Glutamatergic neuron (in vitro differentiated cells): ENCODE results near the gene CYP1B1. TPM values are rescaled to one million over a fixed set of nuclear protein-coding genes. Genes with fewer than 3 reads are reported as not detected.

ENCODE experiments used
- DNase-seq: peaks from one replicate; pipeline ENCODE4 v3.0.0; 2022
- H3K27ac Mint-ChIP-seq: one replicate; pipeline ENCODE4 v1.8.0; 2020; ENCODE audit warnings: mild to moderate bottlenecking, mixed read lengths, inconsistent platforms; ENCODE audit not compliant: unreplicated experiment
- H3K27me3 Mint-ChIP-seq: one replicate; pipeline ENCODE4 v1.8.0; 2020; ENCODE audit warnings: mild to moderate bottlenecking, moderate library complexity, mixed read lengths, inconsistent platforms; ENCODE audit not compliant: unreplicated experiment
- H3K36me3 Mint-ChIP-seq: one replicate; pipeline ENCODE4 v1.8.0; 2020; ENCODE audit warnings: mild to moderate bottlenecking, mixed read lengths, inconsistent platforms; ENCODE audit not compliant: unreplicated experiment
- H3K4me1 Mint-ChIP-seq: one replicate; pipeline ENCODE4 v1.8.0; 2020; ENCODE audit warnings: mild to moderate bottlenecking, low read depth, mixed read lengths, inconsistent platforms; ENCODE audit not compliant: unreplicated experiment
- H3K4me3 Mint-ChIP-seq: one replicate; pipeline ENCODE4 v1.8.0; 2020; ENCODE audit warnings: mild to moderate bottlenecking, mixed read lengths, inconsistent platforms; ENCODE audit not compliant: unreplicated experiment
- H3K9me3 Mint-ChIP-seq: one replicate; pipeline ENCODE4 v1.8.0; 2020; ENCODE audit warnings: mild to moderate bottlenecking, moderate library complexity, mixed read lengths, inconsistent platforms; ENCODE audit not compliant: unreplicated experiment
- CTCF ChIP-seq: fragments of 200-600 bp; sonication (generic); IDR thresholded peaks from one replicate; pipeline ENCODE4 v1.5.0; 2021; ENCODE audit not compliant: partially characterized antibody, unreplicated experiment
- total RNA-seq: library from RNA; stranded (reverse); fragmentation: NEBNext Ultra II Directional; extraction: Animal tissue kit (Norgen Biotek cat#: 25700); gene quantifications from one replicate; pipeline ENCODE4 v1.2.1, GENCODE V29; 2021; ENCODE audit not compliant: unreplicated experiment

Gene CYP1B1
- total RNA-seq, 1 donor from 2014 or later, result 3.4 TPM

- Mint-ChIP-seq H3K4me3 (no peak overlapping the region), H3K9me3 (no peaks in the 10 kb centered on the region), H3K27ac (no peak overlapping the region), H3K36me3 (no peaks in the 10 kb centered on the region), H3K27me3 (no peaks in the 10 kb centered on the region), H3K4me1 (no peaks in the 10 kb centered on the region)
- TF ChIP-seq CTCF, result no peak
- DNase-seq, result no peak
Measured at GRCh38 chr2:38068234-38068633, 7.7 kb downstream of the CYP1B1 start.

GRCh38 chr2:38066421-38067115 is 9.4 kb downstream of the CYP1B1 start:
- Mint-ChIP-seq H3K36me3 (no peaks in the 10 kb centered on the region), H3K4me3 (no peak overlapping the region), H3K27ac (no peak overlapping the region), H3K4me1 (no peaks in the 10 kb centered on the region), H3K9me3 (no peaks in the 10 kb centered on the region), H3K27me3 (no peaks in the 10 kb centered on the region)
- TF ChIP-seq CTCF, result no peak
- no peak for DNase-seq

- Mint-ChIP-seq H3K27me3 (no peaks in the 10 kb centered on the region), H3K9me3 (no peaks in the 10 kb centered on the region), H3K27ac (no peak overlapping the region), H3K36me3 (no peaks in the 10 kb centered on the region), H3K4me3 (no peak overlapping the region), H3K4me1 (no peaks in the 10 kb centered on the region)
- TF ChIP-seq CTCF, result no peak
- DNase-seq, result no peak
Measured at GRCh38 chr2:38065502-38066135, 10.3 kb downstream of the CYP1B1 start.

- H3K9me3 Mint-ChIP-seq, result no peaks in the 10 kb centered on the region
- no peak overlapping the region for H3K27ac Mint-ChIP-seq
- DNase-seq, result no peak
- H3K4me1 Mint-ChIP-seq, result no peaks in the 10 kb centered on the region
- no peak for TF ChIP-seq CTCF
- peaks cover 1% of the 10 kb centered on the region for H3K27me3 Mint-ChIP-seq
- no peaks in the 10 kb centered on the region for H3K36me3 Mint-ChIP-seq
- no peak overlapping the region for H3K4me3 Mint-ChIP-seq
Measured at GRCh38 chr2:38064801-38065501, 11.0 kb downstream of the CYP1B1 start.
